Liver (tissue), 3 donors: Measurements from ENCODE around the gene SHBG.
"Not testable (repeated sequence)": the region's sequence is repeated elsewhere in the genome, so short reads cannot be mapped to it uniquely, and the experiment has no call there.

Experiments used
- EGR1 ChIP-seq, 2 donors: IDR thresholded peaks; 2 replicates each; pipeline ENCODE4 v1.6.1; 2016 to 2018; ENCODE audit warnings: antibody characterized with exemption in 2 of 2, low read depth in 2 of 2
- FOXA2 ChIP-seq: IDR thresholded peaks from 2 replicates; pipeline ENCODE4 v1.6.1; 2016; ENCODE audit warnings: antibody characterized with exemption
- GABPA ChIP-seq, 2 donors: IDR thresholded peaks in 1 of 2; conservative IDR thresholded peaks in 1 of 2; 2 replicates each; pipeline ENCODE4 v1.6.1; 2016; ENCODE audit warnings: antibody characterized with exemption in 2 of 2, mild to moderate bottlenecking in 1 of 2, moderate library complexity in 1 of 2
- NR2F2 ChIP-seq: IDR thresholded peaks from 2 replicates; pipeline ENCODE4 v1.6.1; 2016; ENCODE audit warnings: antibody characterized with exemption
- RAD21 ChIP-seq, 2 donors: IDR thresholded peaks; 2 replicates each; pipeline ENCODE4 v1.6.1; 2016; ENCODE audit warnings: antibody characterized with exemption in 2 of 2, mild to moderate bottlenecking in 2 of 2
- YY1 ChIP-seq: IDR thresholded peaks from 2 replicates; pipeline ENCODE4 v1.6.1; 2016; ENCODE audit warnings: antibody characterized with exemption, mild to moderate bottlenecking
- TF ChIP-seq, protein P1 (sequence below): fragments of 150-350 bp; IDR thresholded peaks from 2 replicates; pipeline ENCODE4 v1.5.1; 2017; ENCODE audit warnings: improper control_type of control experiment, low read depth, low read length; ENCODE audit not compliant: missing input control
- TF ChIP-seq, protein P2 (sequence below): IDR thresholded peaks from 2 replicates; pipeline ENCODE4 v1.6.1; 2016; ENCODE audit warnings: antibody characterized with exemption
- TF ChIP-seq, protein P3 (sequence below): IDR thresholded peaks from 2 replicates; pipeline ENCODE4 v1.6.1; 2016; ENCODE audit warnings: antibody characterized with exemption
- TF ChIP-seq, protein P4 (sequence below): IDR thresholded peaks from 2 replicates; pipeline ENCODE4 v1.6.1; 2016; ENCODE audit warnings: antibody characterized with exemption, mild to moderate bottlenecking
- TF ChIP-seq, protein P5 (sequence below): IDR thresholded peaks from 2 replicates; pipeline ENCODE4 v1.6.1; 2016; ENCODE audit warnings: antibody characterized with exemption
- donor health status: healthy.
- donor health status: healthy.

DNA sequence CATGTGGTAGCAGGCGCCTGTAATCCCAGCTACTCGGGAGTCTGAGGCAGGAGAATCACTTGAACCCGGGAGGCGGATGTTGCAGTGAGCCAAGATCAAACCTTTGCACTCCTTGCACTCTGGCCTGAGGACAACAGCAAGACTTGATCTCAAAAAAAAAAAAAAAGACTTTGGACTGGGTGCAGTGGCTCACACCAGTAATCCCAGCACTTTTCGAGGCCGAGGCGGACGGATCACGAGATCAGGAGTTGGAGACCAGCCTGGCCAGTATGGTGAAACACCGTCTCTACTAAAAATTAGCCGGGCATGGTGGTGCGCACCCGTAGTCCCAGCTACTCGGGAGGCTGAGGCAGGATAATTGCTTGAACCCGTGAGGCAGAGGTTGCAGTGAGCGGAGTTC lies 4.2 kb upstream of the SHBG start:
- TF ChIP-seq, protein P1, sequence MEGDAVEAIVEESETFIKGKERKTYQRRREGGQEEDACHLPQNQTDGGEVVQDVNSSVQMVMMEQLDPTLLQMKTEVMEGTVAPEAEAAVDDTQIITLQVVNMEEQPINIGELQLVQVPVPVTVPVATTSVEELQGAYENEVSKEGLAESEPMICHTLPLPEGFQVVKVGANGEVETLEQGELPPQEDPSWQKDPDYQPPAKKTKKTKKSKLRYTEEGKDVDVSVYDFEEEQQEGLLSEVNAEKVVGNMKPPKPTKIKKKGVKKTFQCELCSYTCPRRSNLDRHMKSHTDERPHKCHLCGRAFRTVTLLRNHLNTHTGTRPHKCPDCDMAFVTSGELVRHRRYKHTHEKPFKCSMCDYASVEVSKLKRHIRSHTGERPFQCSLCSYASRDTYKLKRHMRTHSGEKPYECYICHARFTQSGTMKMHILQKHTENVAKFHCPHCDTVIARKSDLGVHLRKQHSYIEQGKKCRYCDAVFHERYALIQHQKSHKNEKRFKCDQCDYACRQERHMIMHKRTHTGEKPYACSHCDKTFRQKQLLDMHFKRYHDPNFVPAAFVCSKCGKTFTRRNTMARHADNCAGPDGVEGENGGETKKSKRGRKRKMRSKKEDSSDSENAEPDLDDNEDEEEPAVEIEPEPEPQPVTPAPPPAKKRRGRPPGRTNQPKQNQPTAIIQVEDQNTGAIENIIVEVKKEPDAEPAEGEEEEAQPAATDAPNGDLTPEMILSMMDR, result not testable (repeated sequence)
- TF ChIP-seq FOXA2; RAD21 (IDR thresholded peaks at IDR 0.05); GABPA (IDR thresholded peaks at IDR 0.05 in 1 of 2, conservative IDR thresholded peaks at IDR 0.05 in 1 of 2); EGR1 (IDR thresholded peaks at IDR 0.05; ENCODE audit: low read depth in 2 of 2); NR2F2: not testable (repeated sequence)
- peak; percentile 17 for TF ChIP-seq YY1
- TF ChIP-seq, protein P2, sequence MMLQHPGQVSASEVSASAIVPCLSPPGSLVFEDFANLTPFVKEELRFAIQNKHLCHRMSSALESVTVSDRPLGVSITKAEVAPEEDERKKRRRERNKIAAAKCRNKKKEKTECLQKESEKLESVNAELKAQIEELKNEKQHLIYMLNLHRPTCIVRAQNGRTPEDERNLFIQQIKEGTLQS, result not testable (repeated sequence)
- TF ChIP-seq, protein P3, sequence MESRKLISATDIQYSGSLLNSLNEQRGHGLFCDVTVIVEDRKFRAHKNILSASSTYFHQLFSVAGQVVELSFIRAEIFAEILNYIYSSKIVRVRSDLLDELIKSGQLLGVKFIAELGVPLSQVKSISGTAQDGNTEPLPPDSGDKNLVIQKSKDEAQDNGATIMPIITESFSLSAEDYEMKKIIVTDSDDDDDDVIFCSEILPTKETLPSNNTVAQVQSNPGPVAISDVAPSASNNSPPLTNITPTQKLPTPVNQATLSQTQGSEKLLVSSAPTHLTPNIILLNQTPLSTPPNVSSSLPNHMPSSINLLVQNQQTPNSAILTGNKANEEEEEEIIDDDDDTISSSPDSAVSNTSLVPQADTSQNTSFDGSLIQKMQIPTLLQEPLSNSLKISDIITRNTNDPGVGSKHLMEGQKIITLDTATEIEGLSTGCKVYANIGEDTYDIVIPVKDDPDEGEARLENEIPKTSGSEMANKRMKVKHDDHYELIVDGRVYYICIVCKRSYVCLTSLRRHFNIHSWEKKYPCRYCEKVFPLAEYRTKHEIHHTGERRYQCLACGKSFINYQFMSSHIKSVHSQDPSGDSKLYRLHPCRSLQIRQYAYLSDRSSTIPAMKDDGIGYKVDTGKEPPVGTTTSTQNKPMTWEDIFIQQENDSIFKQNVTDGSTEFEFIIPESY, result not testable (repeated sequence)
- TF ChIP-seq, protein P4, sequence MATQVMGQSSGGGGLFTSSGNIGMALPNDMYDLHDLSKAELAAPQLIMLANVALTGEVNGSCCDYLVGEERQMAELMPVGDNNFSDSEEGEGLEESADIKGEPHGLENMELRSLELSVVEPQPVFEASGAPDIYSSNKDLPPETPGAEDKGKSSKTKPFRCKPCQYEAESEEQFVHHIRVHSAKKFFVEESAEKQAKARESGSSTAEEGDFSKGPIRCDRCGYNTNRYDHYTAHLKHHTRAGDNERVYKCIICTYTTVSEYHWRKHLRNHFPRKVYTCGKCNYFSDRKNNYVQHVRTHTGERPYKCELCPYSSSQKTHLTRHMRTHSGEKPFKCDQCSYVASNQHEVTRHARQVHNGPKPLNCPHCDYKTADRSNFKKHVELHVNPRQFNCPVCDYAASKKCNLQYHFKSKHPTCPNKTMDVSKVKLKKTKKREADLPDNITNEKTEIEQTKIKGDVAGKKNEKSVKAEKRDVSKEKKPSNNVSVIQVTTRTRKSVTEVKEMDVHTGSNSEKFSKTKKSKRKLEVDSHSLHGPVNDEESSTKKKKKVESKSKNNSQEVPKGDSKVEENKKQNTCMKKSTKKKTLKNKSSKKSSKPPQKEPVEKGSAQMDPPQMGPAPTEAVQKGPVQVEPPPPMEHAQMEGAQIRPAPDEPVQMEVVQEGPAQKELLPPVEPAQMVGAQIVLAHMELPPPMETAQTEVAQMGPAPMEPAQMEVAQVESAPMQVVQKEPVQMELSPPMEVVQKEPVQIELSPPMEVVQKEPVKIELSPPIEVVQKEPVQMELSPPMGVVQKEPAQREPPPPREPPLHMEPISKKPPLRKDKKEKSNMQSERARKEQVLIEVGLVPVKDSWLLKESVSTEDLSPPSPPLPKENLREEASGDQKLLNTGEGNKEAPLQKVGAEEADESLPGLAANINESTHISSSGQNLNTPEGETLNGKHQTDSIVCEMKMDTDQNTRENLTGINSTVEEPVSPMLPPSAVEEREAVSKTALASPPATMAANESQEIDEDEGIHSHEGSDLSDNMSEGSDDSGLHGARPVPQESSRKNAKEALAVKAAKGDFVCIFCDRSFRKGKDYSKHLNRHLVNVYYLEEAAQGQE, result not testable (repeated sequence)
- TF ChIP-seq, protein P5, sequence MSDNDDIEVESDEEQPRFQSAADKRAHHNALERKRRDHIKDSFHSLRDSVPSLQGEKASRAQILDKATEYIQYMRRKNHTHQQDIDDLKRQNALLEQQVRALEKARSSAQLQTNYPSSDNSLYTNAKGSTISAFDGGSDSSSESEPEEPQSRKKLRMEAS, result not testable (repeated sequence)
